IMR-90 (cell line): ENCODE data around the gene CALU. TPM values are rescaled to one million over a fixed set of nuclear protein-coding genes. Genes with fewer than 3 reads are reported as not detected.

Source experiments
- ATAC-seq: fragments of 200-7000 bp; cut with Tn5 transposase; 2 replicates; pipeline ENCODE4 v1.9.1; 2020; ENCODE audit warnings: low read depth, mild to moderate bottlenecking, moderate library complexity
- BruUV-seq: library from RNA; stranded (reverse); fragments of 400-500 nt; replicated peaks from 2 replicates; lab custom pipeline; 2021; lab: Mats Ljungman, UMichigan
- CTCF ChIA-PET: fragments of 300-600 bp; formaldehyde crosslinking; extraction: SDS; loops from one replicate; lab custom pipeline; 2021; ENCODE audit warnings: antibody characterized with exemption; lab: Yijun Ruan, JAX
- POLR2A ChIA-PET: fragments of 300-600 bp; sonication (Branson Sonifier 250); formaldehyde crosslinking; loops from one replicate; lab custom pipeline; 2022; ENCODE audit warnings: antibody characterized with exemption; ENCODE audit not compliant: unreplicated experiment; lab: Charles Lee
- DNase-seq: peaks from one replicate; pipeline ENCODE4 v3.0.0; 2013
- H2AFZ ChIP-seq: replicated peaks from 2 replicates; pipeline ENCODE3; 2013; ENCODE audit warnings: low read length, mild to moderate bottlenecking; ENCODE audit not compliant: poor library complexity
- H2AK5ac ChIP-seq: 2 replicates; pipeline ENCODE4 v1.6.1; 2013; ENCODE audit warnings: low read depth, low read length, inconsistent platforms
- H2AK9ac ChIP-seq: replicated peaks from 2 replicates; pipeline ENCODE3; 2013; ENCODE audit warnings: mild to moderate bottlenecking, low read depth, low read length, moderate library complexity; ENCODE audit not compliant: poor library complexity
- H2BK120ac ChIP-seq: 2 replicates; pipeline ENCODE4 v1.6.1; 2013; ENCODE audit warnings: low read depth, low read length, inconsistent platforms
- H2BK15ac ChIP-seq: 3 replicates; pipeline ENCODE4 v1.6.1; 2013; ENCODE audit warnings: low read depth, low read length, inconsistent platforms
- H2BK20ac ChIP-seq: 2 replicates; pipeline ENCODE4 v1.6.1; 2013; ENCODE audit warnings: low read depth, mild to moderate bottlenecking, inconsistent platforms, low read length, moderate library complexity
- H2BK5ac ChIP-seq: 2 replicates; pipeline ENCODE4 v1.6.1; 2013; ENCODE audit warnings: mild to moderate bottlenecking, low read depth, low read length, inconsistent platforms; ENCODE audit not compliant: poor library complexity, severe bottlenecking
- H3K14ac ChIP-seq: replicated peaks from 2 replicates; pipeline ENCODE4 v1.6.1; 2013; ENCODE audit warnings: low read depth, low read length, inconsistent platforms
- H3K18ac ChIP-seq: 2 replicates; pipeline ENCODE4 v1.6.1; 2013; ENCODE audit warnings: low read depth, low read length, control low read depth
- H3K23ac ChIP-seq: 2 replicates; pipeline ENCODE4 v1.6.1; 2013; ENCODE audit warnings: low read depth, low read length, inconsistent platforms
- H3K27ac ChIP-seq: 2 replicates; pipeline ENCODE4 v1.5.1; 2013; ENCODE audit warnings: mild to moderate bottlenecking, control low read depth, low read length; ENCODE audit not compliant: insufficient read depth
- H3K27me3 ChIP-seq: 2 replicates; pipeline ENCODE4 v1.6.1; 2013; ENCODE audit warnings: low read length; ENCODE audit not compliant: control insufficient read depth, insufficient read depth
- H3K36me3 ChIP-seq: 2 replicates; pipeline ENCODE4 v1.6.1; 2013; ENCODE audit warnings: low read length, mixed read lengths; ENCODE audit not compliant: control insufficient read depth, insufficient read depth
- H3K4ac ChIP-seq: 2 replicates; pipeline ENCODE4 v1.6.1; 2013; ENCODE audit warnings: low read depth, low read length, inconsistent platforms
- H3K4me1 ChIP-seq: 2 replicates; pipeline ENCODE4 v1.6.1; 2013; ENCODE audit warnings: low read length, mixed read lengths; ENCODE audit not compliant: control insufficient read depth, insufficient read depth
- H3K4me2 ChIP-seq: 2 replicates; pipeline ENCODE4 v1.6.1; 2013; ENCODE audit warnings: low read depth, mild to moderate bottlenecking, control low read depth, low read length, moderate library complexity
- H3K4me3 ChIP-seq: 2 replicates; pipeline ENCODE4 v1.5.1; 2013; ENCODE audit warnings: low read depth, mild to moderate bottlenecking, control low read depth, low read length, moderate library complexity; ENCODE audit not compliant: insufficient read depth
- H3K56ac ChIP-seq: 2 replicates; pipeline ENCODE4 v1.6.1; 2013; ENCODE audit warnings: low read length, inconsistent platforms; ENCODE audit not compliant: insufficient read depth; ENCODE audit errors: extremely low read depth
- H3K79me1 ChIP-seq, 2 experiments: 2 replicates each; pipeline ENCODE4 v1.6.1; 2013; ENCODE audit warnings: low read length in 2 of 2, inconsistent platforms in 1 of 2, low read depth in 1 of 2
- H3K9ac ChIP-seq: 2 replicates; pipeline ENCODE4 v1.6.1; 2013; ENCODE audit warnings: low read depth, low read length, control low read depth
- H3K9me1 ChIP-seq: 2 replicates; pipeline ENCODE4 v1.6.1; 2013; ENCODE audit warnings: low read length, inconsistent platforms; ENCODE audit not compliant: insufficient read depth
- H3K9me3 ChIP-seq: 2 replicates; pipeline ENCODE4 v1.6.1; 2013; ENCODE audit warnings: low read length; ENCODE audit not compliant: control insufficient read depth, insufficient read depth
- H4K20me1 ChIP-seq: 2 replicates; pipeline ENCODE4 v1.6.1; 2013; ENCODE audit warnings: low read length, inconsistent platforms; ENCODE audit not compliant: insufficient read depth
- H4K5ac ChIP-seq: 2 replicates; pipeline ENCODE4 v1.6.1; 2013; ENCODE audit warnings: mild to moderate bottlenecking, low read depth, low read length, control low read depth
- H4K8ac ChIP-seq, 2 experiments: 2 replicates each; pipeline ENCODE4 v1.6.1; 2013; ENCODE audit warnings: low read depth in 2 of 2, low read length in 2 of 2, control low read depth in 1 of 2, inconsistent platforms in 1 of 2
- H4K91ac ChIP-seq: 2 replicates; pipeline ENCODE4 v1.6.1; 2013; ENCODE audit warnings: low read depth, low read length, inconsistent platforms; ENCODE audit not compliant: insufficient read depth
- BHLHE40 ChIP-seq: fragments of 150-350 bp; IDR thresholded peaks from 2 replicates; pipeline ENCODE4 v1.6.1; 2016; ENCODE audit warnings: mild to moderate bottlenecking, low read depth, low read length
- CEBPB ChIP-seq: IDR thresholded peaks from 2 replicates; pipeline ENCODE4 v1.6.1; 2012; ENCODE audit warnings: low read depth, low read length, improper control_type of control experiment
- CHD1 ChIP-seq: IDR thresholded peaks from 2 replicates; pipeline ENCODE4 v1.6.1; 2012; ENCODE audit warnings: low read depth, low read length, improper control_type of control experiment
- ELK1 ChIP-seq: fragments of 150-350 bp; IDR thresholded peaks from 2 replicates; pipeline ENCODE4 v1.6.1; 2016; ENCODE audit warnings: low read depth, mild to moderate bottlenecking, low read length, moderate library complexity, borderline replicate concordance
- FOS ChIP-seq: fragments of 150-350 bp; IDR thresholded peaks from 2 replicates; pipeline ENCODE4 v1.6.1; 2016; ENCODE audit warnings: low read depth, low read length
- MAFK ChIP-seq: IDR thresholded peaks from 2 replicates; pipeline ENCODE4 v1.6.1; 2012; ENCODE audit warnings: low read depth, low read length, improper control_type of control experiment
- MAZ ChIP-seq: IDR thresholded peaks from 2 replicates; pipeline ENCODE4 v1.6.1; 2012; ENCODE audit warnings: low read depth, mild to moderate bottlenecking, low read length, improper control_type of control experiment, moderate library complexity, borderline replicate concordance
- NFE2L2 ChIP-seq: fragments of 150-350 bp; IDR thresholded peaks from 2 replicates; pipeline ENCODE4 v1.6.1; 2016; ENCODE audit warnings: low read depth, mild to moderate bottlenecking, low read length
- POLR2A ChIP-seq: IDR thresholded peaks from 2 replicates; pipeline ENCODE4 v1.6.1; 2012; ENCODE audit warnings: mild to moderate bottlenecking, low read depth, low read length
- RAD21 ChIP-seq: IDR thresholded peaks from 2 replicates; pipeline ENCODE4 v1.6.1; 2012; ENCODE audit warnings: low read length, improper control_type of control experiment
- RCOR1 ChIP-seq: IDR thresholded peaks from 2 replicates; pipeline ENCODE4 v1.6.1; 2012; ENCODE audit warnings: mild to moderate bottlenecking, low read length, improper control_type of control experiment; ENCODE audit not compliant: insufficient replicate concordance
- RFX5 ChIP-seq: IDR thresholded peaks from 2 replicates; pipeline ENCODE4 v1.8.0; 2012; ENCODE audit warnings: low read depth, mild to moderate bottlenecking, low read length, moderate library complexity
- SMC3 ChIP-seq: fragments of 150-350 bp; IDR thresholded peaks from 2 replicates; pipeline ENCODE4 v1.6.1; 2016; ENCODE audit warnings: low read depth, mild to moderate bottlenecking, antibody characterized with exemption, low read length, moderate library complexity
- WGBS, 2 experiments: methylation state at CpG; one replicate each; pipeline versions ENCODE4 v1.1.5 to v1.1.7; 2013; ENCODE audit warnings: missing lambda C conversion rate in 2 of 2; ENCODE audit not compliant: insufficient read length in 1 of 2; ENCODE audit errors: extremely low coverage in 2 of 2; 5-methylcytosine and 5-hydroxymethylcytosine counted together
- dilution Hi-C: fragments of 300-500 bp; cut with HindIII; formaldehyde crosslinking; loops from one replicate; pipeline ENCODE4 v1.14.3; 2018; ENCODE audit warnings: low sequenced_read_pairs; ENCODE audit not compliant: unreplicated experiment
- in situ Hi-C: fragments of 300-500 bp; cut with MboI; formaldehyde crosslinking; loops from 3 replicates; pipeline ENCODE4 v1.14.3; 2019; ENCODE audit warnings: low sequenced_read_pairs, inconsistent platforms, mixed read lengths
- intact Hi-C: fragments of 100-400 bp; cut with micrococcal nuclease; formaldehyde crosslinking; loops from 2 replicates; pipeline ENCODE4 v1.10.0; 2022
- polyA plus RNA-seq, 3 experiments: library from polyadenylated mRNA; depleted of rRNA; stranded (reverse); fragments of >200 nt; gene quantifications; 2 replicates each; pipeline ENCODE4 v1.2.3, GENCODE V29; 2012; ENCODE audit warnings: low replicate concordance in 1 of 3
- total RNA-seq: library from RNA; depleted of rRNA; stranded (reverse); fragments of >200 nt; gene quantifications from 2 replicates; pipeline ENCODE4 v1.2.3, GENCODE V29; 2012
- TF ChIP-seq, protein P1 (sequence below): conservative IDR thresholded peaks from 2 replicates; pipeline ENCODE4 v1.5.1; 2012; ENCODE audit warnings: mild to moderate bottlenecking, low read depth, low read length, improper control_type of control experiment

CALU gene
- total and polyA plus RNA-seq, 2 of the 4 experiments (the other 2 are of a cell fraction): 421 to 525 TPM

DNA sequence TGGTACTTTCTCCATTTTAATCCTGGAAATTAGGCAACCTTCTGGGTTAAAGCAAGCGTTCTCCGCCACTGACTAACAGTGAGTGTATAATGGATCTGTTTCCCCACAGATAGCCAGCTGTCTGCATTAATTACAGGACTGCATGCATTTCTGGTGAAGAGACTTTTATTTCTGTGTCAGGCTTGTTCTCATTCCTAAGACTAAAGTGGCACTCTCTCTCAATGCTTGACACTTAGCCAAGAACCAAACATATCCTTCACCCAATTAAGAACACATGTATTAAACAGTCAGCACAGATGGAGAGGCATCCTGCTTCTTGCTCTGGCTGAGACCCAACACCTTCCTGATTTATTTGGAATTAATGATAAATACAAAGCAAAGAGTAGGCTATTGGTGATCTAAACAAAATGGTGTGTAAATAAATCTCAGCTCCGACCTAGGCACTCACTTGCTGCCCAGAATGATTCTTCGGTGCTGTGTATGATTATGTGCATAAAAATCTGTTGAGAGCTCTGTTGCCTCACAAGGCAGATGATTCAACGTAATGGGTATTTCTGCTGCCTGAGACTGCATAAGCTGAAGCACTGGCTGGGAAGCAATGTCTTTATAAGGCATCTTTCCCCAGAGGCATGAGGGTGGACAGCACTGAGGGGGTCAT is 16.8 kb downstream of the CALU start:
- H3K4me2 ChIP-seq: peak overlapping the region; percentile 9; the same call in 1 of the 2 replicates
- H3K79me1 ChIP-seq: peaks cover 26 to 51% of the 10 kb centered on the region in 2 experiments
- peak; percentile 96 for DNase-seq
- H3K9ac ChIP-seq: no peak overlapping the region
- no peak overlapping the region for H3K4me3 ChIP-seq
- H3K56ac ChIP-seq: no peak overlapping the region
- dilution Hi-C loops (no loop called here), intact Hi-C loops (loop anchor here (2.0 kb wide), 1 partner anchor 73 kb away; no protein-coding TSS in a partner anchor), in situ Hi-C loops (no loop called here)
- H2AK5ac ChIP-seq: no peak overlapping the region
- peak overlapping the region; percentile 85 for H2BK5ac ChIP-seq
- no TSS peak for BruUV-seq
- no peak overlapping the region for H2AFZ ChIP-seq
- peaks cover 76% of the 10 kb centered on the region for H4K20me1 ChIP-seq
- no peak overlapping the region for H2BK20ac ChIP-seq
- peaks cover 11% of the 10 kb centered on the region for H3K4me1 ChIP-seq
- peak overlapping the region; percentile 40; the same call in 1 of the 2 replicates for H3K27ac ChIP-seq
- peak; percentile 94 for ATAC-seq
- no peak overlapping the region for H3K4ac ChIP-seq
- no peak overlapping the region for H4K5ac ChIP-seq
- H4K8ac ChIP-seq: peak overlapping the region in 1 of 2 experiments; percentile 27; a peak in 2 of 4 replicates
- H3K9me1 ChIP-seq: peaks cover 9% of the 10 kb centered on the region
- ChIA-PET POLR2A (interaction anchor here (1.4 kb wide), 1 partner anchor 77 kb away, joined by 3 read pairs; no protein-coding TSS in a partner anchor), CTCF (no interaction called here)
- no peak overlapping the region for H4K91ac ChIP-seq
- H2AK9ac ChIP-seq: no peak overlapping the region
- H2BK15ac ChIP-seq: no peak overlapping the region
- no peaks in the 10 kb centered on the region for H3K9me3 ChIP-seq
- 0% methylated on average over 3 of the region's 5 CpGs; no CpG with 5 or more reads in 1 of the 2 experiments for WGBS, 2 experiments
- H3K14ac ChIP-seq: 0 out of 2 replicates have a peak overlapping the region, but pooled peaks have one; percentile 16
- peaks cover 40% of the 10 kb centered on the region for H3K36me3 ChIP-seq
- H3K23ac ChIP-seq: peak overlapping the region; percentile 17; the same call in 1 of the 2 replicates
- no peak overlapping the region for H3K18ac ChIP-seq
- H3K27me3 ChIP-seq: no peaks in the 10 kb centered on the region
- no peak overlapping the region for H2BK120ac ChIP-seq
- TF ChIP-seq CHD1 (no peak), MAFK (no peak), SMC3 (no peak), RFX5 (no peak), RAD21 (peak; percentile 26), ELK1 (no peak), NFE2L2 (no peak), FOS (peak; percentile 37; the same call in 1 of the 2 replicates), MAZ (peak; percentile 14; the same call in 1 of the 2 replicates), POLR2A (peak; percentile 30; the same call in 1 of the 2 replicates), RCOR1 (peak; percentile 80), BHLHE40 (no peak), CEBPB (peak; percentile 95)
- TF ChIP-seq, protein P1, sequence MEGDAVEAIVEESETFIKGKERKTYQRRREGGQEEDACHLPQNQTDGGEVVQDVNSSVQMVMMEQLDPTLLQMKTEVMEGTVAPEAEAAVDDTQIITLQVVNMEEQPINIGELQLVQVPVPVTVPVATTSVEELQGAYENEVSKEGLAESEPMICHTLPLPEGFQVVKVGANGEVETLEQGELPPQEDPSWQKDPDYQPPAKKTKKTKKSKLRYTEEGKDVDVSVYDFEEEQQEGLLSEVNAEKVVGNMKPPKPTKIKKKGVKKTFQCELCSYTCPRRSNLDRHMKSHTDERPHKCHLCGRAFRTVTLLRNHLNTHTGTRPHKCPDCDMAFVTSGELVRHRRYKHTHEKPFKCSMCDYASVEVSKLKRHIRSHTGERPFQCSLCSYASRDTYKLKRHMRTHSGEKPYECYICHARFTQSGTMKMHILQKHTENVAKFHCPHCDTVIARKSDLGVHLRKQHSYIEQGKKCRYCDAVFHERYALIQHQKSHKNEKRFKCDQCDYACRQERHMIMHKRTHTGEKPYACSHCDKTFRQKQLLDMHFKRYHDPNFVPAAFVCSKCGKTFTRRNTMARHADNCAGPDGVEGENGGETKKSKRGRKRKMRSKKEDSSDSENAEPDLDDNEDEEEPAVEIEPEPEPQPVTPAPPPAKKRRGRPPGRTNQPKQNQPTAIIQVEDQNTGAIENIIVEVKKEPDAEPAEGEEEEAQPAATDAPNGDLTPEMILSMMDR: no peak
